NOMO-1 (cell line): ENCODE measurements around the gene CENPU.

ENCODE experiments used
- DNase-seq, 2 experiments: peaks; one replicate each; lab custom pipeline; 2025; ENCODE audit not compliant: unreplicated experiment in 2 of 2; lab: John Stamatoyannopoulos, UW

Gene CENPU

GRCh38 chr4:184713887-184714286, 20.0 kb downstream of the CENPU start:
- no peak for DNase-seq

- DNase-seq, result no peak
Observed at GRCh38 chr4:184712322-184712721, 21.6 kb downstream of the CENPU start.

DNA sequence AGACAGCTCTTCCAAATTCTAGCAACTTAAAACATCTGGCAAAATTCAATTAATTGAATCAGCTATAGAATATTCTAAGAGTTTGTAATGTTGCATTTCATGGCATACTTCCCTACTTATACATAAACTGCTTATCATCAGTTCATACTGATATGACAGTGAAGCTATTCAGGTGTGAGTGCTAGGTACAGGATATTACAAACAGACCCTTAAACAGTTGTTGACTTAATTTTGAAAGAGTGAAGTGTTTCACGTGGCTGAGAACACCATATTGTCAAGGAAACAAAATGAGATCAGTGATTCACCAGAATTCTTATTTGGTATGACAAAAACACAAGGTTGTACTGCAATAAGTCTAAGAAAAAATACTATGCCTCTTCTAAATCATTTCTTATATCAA, 27.4 kb downstream of the CENPU start:
- no peak for DNase-seq

DNA sequence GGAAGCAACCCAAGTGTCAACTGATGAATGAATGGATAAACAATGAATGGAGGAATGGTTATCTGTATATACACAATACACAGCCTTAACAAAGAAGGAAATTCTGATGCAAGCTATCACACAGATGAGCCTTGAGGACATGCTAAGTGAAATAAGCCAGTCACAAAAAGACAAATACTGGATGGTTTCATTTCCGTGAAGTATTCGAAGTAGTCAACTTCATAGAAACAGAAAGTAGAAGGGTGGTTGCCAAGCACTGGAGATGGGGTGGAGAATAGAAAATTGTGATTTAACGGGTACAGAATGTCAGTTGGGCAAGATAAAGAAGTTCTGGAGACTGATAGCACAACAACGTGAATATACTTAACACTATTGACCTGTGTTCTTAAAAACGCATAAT, 28.2 kb downstream of the CENPU start:
- DNase-seq, result no peak

DNA sequence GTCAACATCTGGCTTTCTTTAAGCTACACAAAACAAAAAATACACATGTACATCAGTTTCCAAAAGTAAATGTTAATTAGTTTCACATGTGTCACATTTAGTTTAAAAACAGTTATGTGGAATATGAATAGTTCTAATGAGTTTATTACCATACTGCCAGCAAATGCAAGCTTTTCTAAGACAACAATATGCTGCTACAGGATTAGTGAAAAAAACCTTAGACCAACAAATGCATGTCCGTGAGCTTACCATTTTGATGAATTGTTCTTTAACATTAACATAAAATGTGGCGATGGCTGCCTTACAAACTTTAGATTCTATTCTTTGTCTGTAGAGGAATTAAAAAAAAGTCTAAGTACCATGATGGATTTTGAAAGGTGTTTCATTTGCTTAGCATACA, 31.8 kb downstream of the CENPU start:
- no peak for DNase-seq

DNA sequence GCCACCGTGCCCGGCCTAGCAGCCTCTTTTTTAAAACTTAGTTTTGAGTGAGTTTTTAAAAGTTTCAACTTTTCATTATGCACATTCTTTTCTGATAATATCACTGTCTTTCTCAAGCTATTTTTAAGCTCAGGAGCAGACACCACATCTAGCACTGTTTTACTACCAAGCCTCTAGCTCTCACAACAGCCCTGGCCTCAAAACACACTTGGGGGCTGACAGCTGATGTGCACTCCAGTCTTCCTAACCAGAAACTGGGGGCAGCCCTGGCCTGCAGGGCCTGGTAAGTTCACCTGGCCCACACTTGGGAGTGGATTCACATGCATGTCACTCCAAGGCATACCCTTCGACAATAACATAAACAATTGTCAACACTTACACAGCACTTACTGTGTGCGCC, 34.0 kb downstream of the CENPU start:
- no peak for DNase-seq

DNA sequence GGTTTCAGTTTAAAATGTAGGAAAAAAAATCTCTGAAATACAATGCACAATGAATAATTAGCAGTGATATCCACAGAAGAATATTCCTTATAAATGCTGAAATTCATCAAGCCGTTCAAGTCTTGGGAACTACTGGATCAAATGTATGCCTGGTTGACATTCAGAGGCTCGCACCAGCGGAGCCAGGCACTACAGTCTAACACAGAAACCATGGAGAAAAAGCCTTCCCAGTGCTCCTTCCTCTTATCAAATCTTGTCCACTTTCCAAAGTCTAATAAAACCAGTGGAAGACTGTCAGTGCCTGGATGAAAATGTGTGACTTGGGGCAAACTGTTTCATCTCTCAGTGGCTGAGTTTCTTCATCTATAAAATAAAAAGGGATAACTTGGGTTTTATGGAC, 35.9 kb downstream of the CENPU start:
- DNase-seq, result no peak

- no peak for DNase-seq
Observed at GRCh38 chr4:184695178-184695896, 38.6 kb downstream of the CENPU start.

GRCh38 chr4:184694412-184694956, 39.4 kb downstream of the CENPU start:
- DNase-seq, result no peak

- no peak for DNase-seq
Observed at GRCh38 chr4:184693056-184693455, 40.8 kb downstream of the CENPU start.

DNA sequence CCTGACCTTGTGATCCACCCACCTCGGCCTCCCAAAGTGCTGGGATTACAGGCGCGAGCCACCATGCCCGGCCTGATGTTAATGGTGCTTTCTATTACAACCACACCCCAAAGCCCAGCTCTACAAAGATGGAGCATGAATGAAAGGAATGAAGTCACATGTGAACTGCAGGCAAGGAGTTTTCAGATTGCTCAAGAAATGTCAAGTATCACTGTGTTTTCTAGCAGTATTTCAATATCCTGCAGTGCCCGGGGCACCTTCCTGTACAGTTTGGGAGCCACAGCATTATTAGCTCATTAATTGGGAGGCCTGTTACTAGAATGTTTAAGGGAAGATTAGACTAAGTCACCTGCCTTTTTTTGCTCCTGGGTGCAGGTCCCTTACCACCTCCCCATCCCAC, 44.2 kb downstream of the CENPU start:
- no peak for DNase-seq

DNA sequence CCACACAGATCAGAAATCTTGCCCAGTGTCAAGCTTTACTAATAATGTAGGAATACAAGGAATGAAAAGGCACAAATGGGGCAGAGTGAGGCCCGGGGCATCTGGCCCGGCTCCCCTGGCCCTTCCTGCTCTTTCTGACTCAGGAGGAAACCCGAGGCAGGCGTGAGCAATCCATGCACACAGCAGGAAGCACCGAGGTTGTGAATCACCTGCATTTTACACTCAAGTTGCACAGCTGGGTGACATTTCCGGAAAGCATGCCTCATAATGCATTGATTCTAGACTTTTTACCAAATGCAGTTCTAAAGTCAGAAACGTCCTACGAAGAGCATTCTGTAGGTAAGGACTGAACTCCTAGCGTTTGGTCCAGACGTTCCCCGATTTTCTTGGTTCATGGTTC, 45.4 kb downstream of the CENPU start:
- no peak for DNase-seq

DNA sequence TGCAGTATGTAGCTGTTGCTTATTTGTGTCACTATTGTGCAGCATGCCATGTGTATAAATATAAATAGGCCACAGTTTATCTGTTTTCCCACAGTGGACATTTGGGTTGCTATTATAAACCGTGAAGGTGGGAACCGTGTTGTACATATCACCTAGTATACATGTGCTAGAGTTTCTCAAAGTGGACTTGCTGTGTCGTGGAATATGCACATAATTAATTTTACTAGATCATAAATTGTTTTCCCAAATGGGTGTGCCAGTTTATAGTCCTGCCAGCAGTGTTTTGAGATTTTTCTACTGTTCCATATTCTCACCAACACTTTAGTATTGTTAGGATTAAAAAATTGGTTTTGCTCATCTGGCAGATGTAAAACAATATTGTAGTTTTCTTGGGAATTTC, 45.9 kb downstream of the CENPU start:
- no peak for DNase-seq

- DNase-seq, result peak; percentile 91 to 93
Observed at GRCh38 chr4:184684491-184685189, 49.3 kb downstream of the CENPU start.

DNA sequence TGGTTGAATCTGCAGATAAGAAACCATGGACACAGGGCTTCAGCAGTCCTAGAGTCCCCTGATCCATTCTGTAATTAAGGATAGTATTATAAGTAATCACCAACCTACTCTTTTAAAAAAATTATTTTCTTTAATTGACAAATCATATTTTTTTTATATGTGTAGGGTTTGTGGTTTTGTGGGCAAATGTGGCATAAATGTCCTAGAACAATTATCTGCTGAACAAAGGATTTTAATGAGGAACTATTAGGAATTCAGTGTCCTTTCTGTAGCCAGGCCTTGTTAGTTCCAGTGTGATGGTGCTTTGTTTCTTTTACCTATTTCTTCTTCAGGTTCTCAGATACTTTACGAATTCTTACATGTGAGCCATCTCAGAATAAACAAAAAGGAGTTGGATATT, 52.0 kb downstream of the CENPU start:
- DNase-seq, result no peak

DNA sequence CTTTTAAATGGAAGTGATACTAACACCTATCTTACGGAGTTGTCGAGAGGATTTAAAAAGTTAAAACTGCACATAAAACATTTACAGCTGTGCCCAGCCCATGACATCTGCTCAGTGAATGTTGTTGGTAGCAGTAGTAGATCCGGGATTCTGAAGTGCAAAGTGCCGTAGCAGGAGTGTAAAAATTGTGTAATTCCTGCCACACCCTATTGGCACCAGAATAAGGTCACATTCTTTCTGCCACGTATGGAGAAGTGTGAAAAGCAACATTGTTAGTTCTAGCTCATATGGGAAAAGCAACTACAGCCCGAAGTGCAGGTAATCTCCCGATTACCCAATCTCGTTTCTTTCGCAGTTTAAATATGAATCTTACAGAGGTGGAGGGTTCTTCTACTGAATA, 53.2 kb downstream of the CENPU start:
- no peak for DNase-seq

DNA sequence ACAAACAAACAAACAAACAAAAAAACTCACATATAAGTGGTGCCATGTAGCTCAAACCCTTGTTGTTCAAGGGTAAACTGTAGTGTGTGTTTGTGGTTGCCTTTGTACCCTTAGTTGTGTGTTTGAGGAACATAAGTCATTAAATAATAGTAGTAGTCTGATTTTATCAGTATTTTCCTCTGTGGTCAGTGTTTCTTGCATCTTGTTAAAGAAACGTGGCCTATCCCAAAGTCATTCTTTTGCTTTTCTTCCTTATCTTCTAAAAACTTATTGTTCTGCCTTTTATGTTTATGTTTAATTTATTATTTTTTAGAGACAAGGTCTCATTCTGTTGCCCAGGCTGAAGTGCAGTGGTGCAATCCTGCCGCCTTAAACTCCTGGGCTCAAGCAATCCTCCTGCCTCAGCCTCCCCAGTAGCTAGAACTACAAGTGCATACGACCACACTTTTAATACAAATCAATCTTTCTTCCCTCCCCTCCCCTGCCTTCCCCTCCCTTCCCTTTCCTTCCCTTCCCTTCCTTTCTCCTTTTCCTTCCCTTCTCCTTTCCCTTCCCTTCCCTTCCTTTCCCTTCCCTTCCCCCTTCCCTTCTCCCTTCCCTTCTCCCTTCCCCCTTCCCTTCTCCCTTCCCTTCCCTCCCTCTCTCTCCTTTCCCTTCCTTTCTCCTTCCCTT, 57.9 kb downstream of the CENPU start:
- no peak for DNase-seq

- no peak for DNase-seq
Observed at GRCh38 chr4:184675018-184675417, 58.9 kb downstream of the CENPU start.

GRCh38 chr4:184674011-184674410, 59.9 kb downstream of the CENPU start:
- DNase-seq, result no peak

GRCh38 chr4:184672741-184673140, 61.2 kb downstream of the CENPU start:
- DNase-seq, result no peak

DNA sequence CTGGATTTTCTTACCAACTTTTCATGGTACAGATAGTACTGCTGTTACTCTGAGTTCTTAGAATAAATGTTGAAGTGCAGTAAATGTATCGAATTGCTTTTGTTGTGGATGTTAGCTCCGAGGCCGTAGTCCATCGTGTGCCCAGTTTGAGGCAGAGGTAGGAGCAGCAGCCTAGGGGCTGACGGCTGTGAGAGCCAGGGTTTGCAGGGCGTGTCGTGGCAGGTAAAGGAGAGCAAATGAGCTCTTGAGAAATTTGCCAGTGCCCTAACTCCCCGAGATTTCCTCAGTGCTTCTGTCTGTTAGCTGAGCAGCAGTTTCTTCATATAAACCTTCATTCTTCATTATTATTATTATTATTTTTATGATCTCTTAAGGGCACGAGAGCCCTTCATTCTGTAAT, 62.8 kb downstream of the CENPU start:
- DNase-seq, result no peak

- no peak for DNase-seq
Observed at GRCh38 chr4:184669251-184669650, 64.6 kb downstream of the CENPU start.
